NCI-H1048 (cell line): ENCODE results near the gene ALPG.
"Not testable (repeated sequence)": the region's sequence is repeated elsewhere in the genome, so short reads cannot be mapped to it uniquely, and the experiment has no call there.

Experiments
- DNase-seq: peaks from one replicate; lab custom pipeline; 2025; lab: John Stamatoyannopoulos, UW

ALPG gene

DNA sequence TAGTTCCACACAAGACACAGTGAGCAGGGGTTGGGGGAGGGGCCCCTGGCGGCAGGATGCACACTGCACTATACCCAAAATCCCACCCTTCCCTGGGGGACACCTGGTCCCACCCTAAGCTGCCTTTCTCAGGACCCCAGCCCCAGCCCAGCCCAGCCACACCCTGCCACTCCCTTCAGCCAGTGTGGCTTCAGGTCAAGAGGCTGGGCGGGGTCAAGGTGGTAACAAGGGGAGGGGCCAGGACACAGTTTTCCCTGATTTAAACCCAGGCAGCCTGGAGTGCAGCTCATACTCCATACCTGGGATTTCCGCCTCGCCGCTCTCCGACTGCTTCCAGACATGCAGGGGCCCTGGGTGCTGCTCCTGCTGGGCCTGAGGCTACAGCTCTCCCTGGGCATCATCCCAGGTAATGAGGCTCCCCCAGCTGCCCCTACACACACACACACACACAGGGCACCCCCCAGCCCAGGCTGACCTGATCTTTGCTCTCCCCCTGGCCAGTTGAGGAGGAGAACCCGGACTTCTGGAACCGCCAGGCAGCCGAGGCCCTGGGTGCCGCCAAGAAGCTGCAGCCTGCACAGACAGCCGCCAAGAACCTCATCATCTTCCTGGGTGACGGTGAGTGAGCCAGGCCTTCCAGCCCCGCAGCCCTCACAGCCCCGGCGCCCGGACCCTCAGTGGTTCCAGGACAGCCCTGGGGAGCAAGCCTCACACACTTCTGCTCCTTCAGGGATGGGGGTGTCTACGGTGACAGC lies at the start of gene ALPG:
Gene ALPG, plus strand, starts transcription at position 289 of the 755 bp plus-strand sequence. Its CDS starts 51 bp downstream, at position 340.
- no peak for DNase-seq

DNA sequence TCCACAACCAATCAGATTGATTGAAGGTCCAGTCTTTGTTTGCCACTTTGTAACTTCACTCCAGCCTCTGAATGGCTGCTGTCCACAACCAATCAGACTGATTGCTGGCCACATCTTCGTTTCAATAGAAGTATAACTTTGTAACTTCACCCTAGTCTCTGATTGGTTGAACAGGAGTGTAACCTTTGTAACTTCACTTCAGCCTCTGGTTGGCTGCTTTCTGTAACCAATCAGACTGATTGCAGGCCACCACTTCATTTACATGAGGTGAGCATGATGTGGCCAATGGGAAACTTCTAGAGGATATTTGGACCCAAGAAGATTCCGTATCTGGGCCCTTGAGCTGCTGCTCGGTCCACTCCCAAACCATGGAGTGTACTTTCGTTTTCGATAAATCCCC lies 45.0 kb upstream of the ALPG start:
- no peak for DNase-seq

- no peak for DNase-seq
Observed at GRCh38 chr2:232362174-232362900, 44.3 kb upstream of the ALPG start.

- not testable (repeated sequence) for DNase-seq
Observed at GRCh38 chr2:232363064-232363783, 43.4 kb upstream of the ALPG start.

- DNase-seq, result no peak
Observed at GRCh38 chr2:232363784-232364615, 42.6 kb upstream of the ALPG start.

GRCh38 chr2:232364806-232365594 lies 41.6 kb upstream of the ALPG start:
- DNase-seq, result not testable (repeated sequence)

- no peak for DNase-seq
Observed at GRCh38 chr2:232365621-232366321, 40.9 kb upstream of the ALPG start.

GRCh38 chr2:232366461-232366860 lies 40.2 kb upstream of the ALPG start:
- DNase-seq, result not testable (repeated sequence)

DNA sequence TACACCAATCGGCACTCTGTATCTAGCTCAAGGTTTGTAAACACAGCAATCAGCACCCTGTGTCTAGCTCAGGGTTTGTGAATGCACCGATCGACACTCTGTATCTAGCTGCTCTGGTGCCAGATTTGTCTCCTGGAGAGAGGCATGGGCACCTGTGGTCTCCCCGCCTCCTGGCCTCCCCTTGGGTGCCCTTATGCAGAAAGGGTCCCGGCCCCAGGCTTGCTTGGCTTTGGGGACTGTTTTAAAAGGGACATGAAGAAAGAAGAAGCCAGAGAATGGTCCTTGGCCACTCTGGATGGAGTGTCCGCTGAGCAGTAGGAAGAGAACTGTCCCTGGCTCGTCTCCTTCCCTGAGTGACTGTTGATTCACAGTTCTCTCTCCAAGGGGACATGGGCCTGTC lies 39.6 kb upstream of the ALPG start:
- DNase-seq, result no peak

GRCh38 chr2:232367591-232368233 lies 38.9 kb upstream of the ALPG start:
- no peak for DNase-seq

DNA sequence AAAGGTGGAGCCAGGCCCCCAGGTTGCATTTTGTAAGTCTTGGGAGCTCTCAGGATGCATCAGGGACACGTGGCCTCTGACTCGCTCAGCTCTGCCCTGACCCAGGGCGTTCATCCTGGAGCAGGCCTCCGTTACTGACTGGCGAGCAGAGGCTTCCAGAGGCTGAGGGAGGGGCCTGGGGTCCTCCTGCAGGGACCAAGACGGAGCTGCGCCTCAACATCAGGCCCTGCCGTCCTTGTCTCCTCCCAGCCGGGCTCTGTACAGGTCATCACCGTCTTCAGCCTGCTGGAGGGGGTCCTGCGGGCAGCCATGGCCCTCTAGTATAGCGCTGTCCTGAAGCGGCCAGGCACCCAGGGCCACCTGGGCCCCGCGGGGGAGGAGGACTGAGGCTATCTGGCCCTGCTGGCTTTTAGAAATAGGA lies 38.3 kb upstream of the ALPG start:
- no peak for DNase-seq

- no peak for DNase-seq
Observed at GRCh38 chr2:232369126-232369951, 37.3 kb upstream of the ALPG start.

- DNase-seq, result not testable (repeated sequence)
Observed at GRCh38 chr2:232370007-232370406, 36.6 kb upstream of the ALPG start.

DNA sequence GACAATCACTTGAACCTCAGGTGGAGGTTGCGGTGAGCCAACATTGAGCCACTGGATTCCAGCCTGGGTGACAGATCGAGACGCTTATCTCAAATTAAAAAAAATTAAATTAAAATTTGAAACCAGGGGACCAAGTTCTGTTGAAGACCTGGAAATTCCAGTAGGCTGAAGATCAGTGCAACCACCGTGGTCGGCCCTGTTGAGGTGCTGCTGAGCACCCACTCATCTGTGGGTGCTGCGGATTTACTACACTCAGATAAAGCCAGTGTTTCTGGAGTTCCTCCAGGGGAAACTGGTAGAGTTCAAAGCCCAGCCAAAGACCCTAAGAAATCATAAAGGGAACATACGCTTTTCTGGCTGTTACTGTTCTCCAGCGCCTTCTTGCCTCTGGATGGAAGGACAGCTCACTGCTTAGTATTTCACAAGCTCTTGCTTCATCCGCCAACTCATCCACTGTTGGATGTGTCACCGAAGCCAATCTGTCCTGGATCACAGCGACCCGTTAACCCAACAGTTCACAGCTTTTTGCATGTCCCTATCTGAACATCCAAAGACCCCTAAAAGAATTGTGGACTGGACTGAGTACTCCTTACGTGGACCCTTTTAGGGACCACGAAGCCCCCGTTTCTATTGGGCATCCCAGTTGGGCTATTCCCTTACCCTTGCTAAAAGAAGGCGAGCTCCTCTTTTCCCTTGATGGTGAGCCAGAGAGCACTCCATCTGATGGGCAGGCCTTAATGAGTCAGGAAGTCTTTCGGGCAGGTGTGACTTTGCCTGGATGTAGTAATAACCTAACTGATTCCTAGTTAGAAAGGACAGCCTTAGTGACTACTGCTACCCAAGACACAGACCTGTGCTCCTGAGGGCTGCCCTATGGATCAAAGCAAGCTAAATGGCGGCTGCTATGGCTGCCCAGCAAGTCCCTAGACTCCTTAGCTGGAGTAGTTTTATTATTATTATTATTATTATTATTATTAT lies 34.1 kb upstream of the ALPG start:
- no peak for DNase-seq

GRCh38 chr2:232374356-232374755 lies 32.3 kb upstream of the ALPG start:
- DNase-seq, result no peak

DNA sequence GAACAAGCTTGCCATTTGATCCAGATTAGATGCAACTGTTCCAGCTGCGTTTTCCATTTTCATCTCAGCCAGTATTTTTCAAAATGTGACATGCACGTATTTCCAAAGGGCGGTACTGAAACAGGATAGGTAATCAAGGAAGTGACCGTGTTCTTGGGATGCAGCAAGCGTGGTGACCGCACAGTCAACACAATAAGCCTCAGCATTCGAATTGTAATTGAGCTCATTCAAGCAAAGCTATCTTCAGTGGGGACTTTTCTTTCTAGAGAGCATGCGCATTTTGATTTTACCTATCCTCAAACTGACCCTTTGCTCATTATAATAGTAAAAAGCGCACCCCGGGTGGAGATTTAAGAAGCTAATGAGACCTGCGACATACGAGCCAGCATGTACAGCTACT lies 31.5 kb upstream of the ALPG start:
- DNase-seq, result no peak

GRCh38 chr2:232376260-232376659 lies 30.4 kb upstream of the ALPG start:
- no peak for DNase-seq

GRCh38 chr2:232376713-232377112 lies 29.9 kb upstream of the ALPG start:
- no peak for DNase-seq
